Stimulated activated naive B cell treated with anti-CD40 and anti-IgM and Interleukin-4, amounts not matched to agents 10 μg/mL and 1 μg/mL and 100 μg/mL, for 72 hours (primary cell): ENCODE results near the gene C16orf90.

Source experiments
- ATAC-seq, 2 donors: fragments of 150-1000 bp; cut with Tn5 transposase; replicated peaks; 2 replicates each; pipeline ENCODE4 v1.10.0; 2021; ENCODE audit warnings: moderate library complexity in 1 of 2
- DNase-seq: peaks from one replicate; pipeline ENCODE4 v3.0.0; 2021
- H3K27ac Mint-ChIP-seq: one replicate; pipeline ENCODE4 v1.8.0; 2022; ENCODE audit warnings: mild to moderate bottlenecking, mixed read lengths
- H3K27me3 Mint-ChIP-seq, 2 donors: one replicate each; pipeline ENCODE4 v1.8.0; 2022; ENCODE audit warnings: mixed read lengths in 2 of 2
- H3K36me3 Mint-ChIP-seq, 2 donors: one replicate each; pipeline ENCODE4 v1.8.0; 2022; ENCODE audit warnings: mixed read lengths in 2 of 2, mild to moderate bottlenecking in 1 of 2
- H3K4me1 Mint-ChIP-seq, 2 donors: one replicate each; pipeline ENCODE4 v1.8.0; 2022; ENCODE audit warnings: mixed read lengths in 2 of 2, mild to moderate bottlenecking in 1 of 2
- H3K4me3 Mint-ChIP-seq, 2 donors: one replicate each; pipeline ENCODE4 v1.8.0; 2022; ENCODE audit warnings: mild to moderate bottlenecking in 2 of 2, mixed read lengths in 2 of 2, moderate library complexity in 1 of 2
- H3K9me3 Mint-ChIP-seq, 2 donors: one replicate each; pipeline ENCODE4 v1.8.0; 2022; ENCODE audit warnings: mixed read lengths in 2 of 2, mild to moderate bottlenecking in 1 of 2

C16orf90 gene

DNA sequence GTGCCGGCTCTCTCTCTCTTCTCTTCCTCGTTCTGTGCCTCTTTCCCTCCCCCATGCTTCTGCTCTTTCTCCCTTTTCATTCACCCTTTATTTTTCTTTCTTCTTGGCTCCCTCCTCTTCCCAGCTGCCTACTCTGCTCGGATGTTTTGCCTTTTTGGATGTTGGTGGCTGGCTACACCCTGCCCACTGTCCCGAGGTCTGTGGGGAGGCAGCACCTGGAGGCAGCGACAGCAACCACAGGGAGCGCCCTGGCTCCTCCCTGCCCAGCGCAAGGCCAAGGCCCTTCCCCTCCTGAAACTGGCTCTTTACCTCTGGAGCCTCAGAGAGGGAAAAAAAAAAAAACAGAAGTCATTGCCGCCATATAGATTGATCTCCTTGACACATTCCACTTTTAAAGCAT, 25.6 kb upstream of the C16orf90 start:
- H3K4me1 Mint-ChIP-seq = no peaks in the 10 kb centered on the region
- H3K36me3 Mint-ChIP-seq = peaks cover 16 to 43% of the 10 kb centered on the region in 2 donors
- ATAC-seq = no peak
- no peak for DNase-seq
- no peak overlapping the region for H3K4me3 Mint-ChIP-seq
- peak overlapping the region; percentile 21 for H3K27ac Mint-ChIP-seq
- no peaks in the 10 kb centered on the region for H3K27me3 Mint-ChIP-seq
- H3K9me3 Mint-ChIP-seq = no peaks in the 10 kb centered on the region

DNA sequence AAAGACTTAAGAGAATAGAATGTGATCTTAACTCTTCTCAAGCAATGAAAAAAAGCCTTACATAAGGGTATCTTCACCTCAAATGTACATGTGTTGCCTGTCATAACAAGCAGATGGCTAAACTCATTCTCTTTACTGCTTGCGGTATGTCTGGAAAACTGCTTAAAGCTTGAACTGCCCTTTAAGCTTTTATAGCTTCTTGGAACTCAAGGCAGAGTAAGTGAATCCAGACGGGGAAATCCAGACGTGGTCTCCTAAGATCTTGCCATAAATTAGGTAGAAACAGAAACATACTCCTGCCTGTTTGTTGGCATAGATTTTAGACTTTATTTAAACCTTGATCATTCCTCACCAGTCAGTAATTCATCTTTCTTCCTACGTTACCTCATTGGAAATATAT, 25.1 kb upstream of the C16orf90 start:
- DNase-seq (no peak), ATAC-seq (no peak)
- no peaks in the 10 kb centered on the region for H3K27me3 Mint-ChIP-seq
- peaks cover 18 to 42% of the 10 kb centered on the region in 2 donors for H3K36me3 Mint-ChIP-seq
- H3K4me1 Mint-ChIP-seq = no peaks in the 10 kb centered on the region
- H3K27ac Mint-ChIP-seq = no peak overlapping the region
- H3K4me3 Mint-ChIP-seq = no peak overlapping the region
- no peaks in the 10 kb centered on the region for H3K9me3 Mint-ChIP-seq

DNA sequence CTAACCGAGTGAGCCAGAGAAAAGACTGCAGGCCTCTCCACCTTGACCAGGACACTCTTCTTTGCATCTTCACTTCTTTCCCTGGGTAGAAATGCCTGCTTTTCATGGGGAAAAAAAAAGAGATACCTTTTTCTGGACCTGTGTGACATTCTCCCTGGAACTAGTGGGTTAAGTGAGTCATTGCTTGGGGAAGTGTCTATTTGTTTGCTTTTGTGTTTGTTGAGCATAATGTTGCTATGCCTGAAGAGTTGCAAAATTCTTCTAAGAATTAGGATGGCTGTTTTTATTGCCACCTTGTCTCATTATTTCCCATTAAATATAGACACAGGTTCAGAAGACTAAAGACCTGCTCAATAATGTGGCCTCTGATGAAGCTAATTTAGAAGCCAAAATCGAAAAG, 24.3 kb upstream of the C16orf90 start:
- Mint-ChIP-seq H3K4me1 (no peaks in the 10 kb centered on the region), H3K27ac (no peak overlapping the region)

DNA sequence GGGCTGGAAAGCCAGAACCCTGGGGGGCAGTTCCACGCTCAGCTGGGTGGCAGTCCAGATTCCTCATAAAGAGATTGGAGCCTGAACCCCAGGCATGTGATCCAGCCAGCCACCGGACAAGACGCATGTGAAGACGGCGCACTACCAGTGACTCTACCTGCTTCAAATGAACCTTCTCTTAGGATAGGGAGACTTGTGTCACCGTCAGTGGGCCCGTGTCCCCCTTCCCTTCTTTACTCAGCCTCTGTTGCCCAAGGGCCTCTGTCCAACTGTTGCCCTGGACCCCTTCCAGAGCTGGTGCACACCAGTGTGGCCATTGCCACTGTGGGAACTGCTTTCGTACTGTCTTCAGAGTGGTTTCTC, 23.7 kb upstream of the C16orf90 start:
- Mint-ChIP-seq H3K27ac (no peak overlapping the region), H3K27me3 (no peaks in the 10 kb centered on the region), H3K36me3 (peaks cover 20 to 49% of the 10 kb centered on the region in 2 donors), H3K9me3 (no peaks in the 10 kb centered on the region), H3K4me1 (no peaks in the 10 kb centered on the region), H3K4me3 (no peak overlapping the region)
- no peak for ATAC-seq
- no peak for DNase-seq

More for the DNA sequence above, 24.3 kb upstream of the C16orf90 start:
- no peak for ATAC-seq
- DNase-seq = no peak
- H3K9me3 Mint-ChIP-seq = no peaks in the 10 kb centered on the region
- H3K4me3 Mint-ChIP-seq = no peak overlapping the region
- H3K36me3 Mint-ChIP-seq = peaks cover 18 to 48% of the 10 kb centered on the region in 2 donors
- no peaks in the 10 kb centered on the region for H3K27me3 Mint-ChIP-seq

DNA sequence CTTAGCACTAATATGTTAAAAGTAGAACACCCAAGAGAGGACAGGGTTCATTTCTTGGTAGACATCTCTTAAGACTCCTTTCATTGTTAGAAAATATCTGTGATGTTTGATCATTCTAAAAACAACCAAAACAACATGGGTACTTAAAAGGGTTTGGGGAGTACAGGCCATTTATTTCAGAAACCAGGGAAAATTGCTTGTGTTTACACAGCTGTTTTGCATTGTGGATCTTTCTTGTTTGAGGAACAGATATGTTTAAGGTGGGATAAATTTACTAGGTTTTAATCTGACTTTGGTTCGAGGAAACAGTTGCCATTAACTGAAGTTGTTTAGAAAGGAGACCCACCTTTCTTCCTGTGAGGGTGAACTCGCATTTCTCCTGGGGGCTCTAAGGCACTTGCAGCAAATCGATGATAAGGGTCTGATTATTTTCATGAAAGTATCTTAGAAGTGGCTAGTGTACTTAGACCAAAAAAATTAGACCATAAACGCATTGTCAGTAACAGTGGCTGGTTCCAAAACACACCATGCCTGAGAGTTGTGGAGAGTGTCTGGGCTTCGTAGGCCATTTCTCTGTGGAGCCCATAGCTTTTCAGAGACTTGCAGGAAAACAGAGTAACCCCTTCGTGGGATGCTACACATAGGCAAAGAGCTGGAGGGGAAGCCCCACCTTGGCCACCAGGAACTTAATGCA, 23.1 kb upstream of the C16orf90 start:
- ATAC-seq = no peak
- Mint-ChIP-seq H3K9me3 (no peaks in the 10 kb centered on the region), H3K36me3 (peaks cover 22 to 52% of the 10 kb centered on the region in 2 donors), H3K4me1 (no peaks in the 10 kb centered on the region), H3K27ac (no peak overlapping the region), H3K4me3 (no peak overlapping the region), H3K27me3 (no peaks in the 10 kb centered on the region)
- DNase-seq = no peak

DNA sequence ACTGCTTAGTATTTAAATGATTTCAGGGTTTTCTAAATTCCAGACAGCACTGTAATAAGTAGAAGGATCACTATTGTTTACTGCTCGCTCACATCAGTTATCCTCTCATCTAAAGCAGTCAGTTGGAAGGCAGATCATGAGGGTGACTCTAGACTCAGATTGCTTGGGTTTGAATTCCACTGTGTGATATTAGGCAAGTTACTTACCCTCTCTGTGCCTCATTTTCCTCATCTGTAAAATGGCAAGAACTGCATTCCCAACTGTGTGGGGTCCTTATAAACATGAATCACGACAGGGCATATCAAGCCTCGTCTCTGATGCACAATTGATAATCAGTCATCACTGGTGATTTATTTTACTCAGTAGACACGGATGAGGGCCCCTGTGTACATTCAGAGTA, 20.6 kb upstream of the C16orf90 start:
- Mint-ChIP-seq H3K27me3 (no peaks in the 10 kb centered on the region), H3K27ac (no peak overlapping the region), H3K9me3 (no peaks in the 10 kb centered on the region), H3K36me3 (peaks cover 29 to 52% of the 10 kb centered on the region in 2 donors), H3K4me3 (no peak overlapping the region), H3K4me1 (no peaks in the 10 kb centered on the region)
- ATAC-seq = no peak
- no peak for DNase-seq

DNA sequence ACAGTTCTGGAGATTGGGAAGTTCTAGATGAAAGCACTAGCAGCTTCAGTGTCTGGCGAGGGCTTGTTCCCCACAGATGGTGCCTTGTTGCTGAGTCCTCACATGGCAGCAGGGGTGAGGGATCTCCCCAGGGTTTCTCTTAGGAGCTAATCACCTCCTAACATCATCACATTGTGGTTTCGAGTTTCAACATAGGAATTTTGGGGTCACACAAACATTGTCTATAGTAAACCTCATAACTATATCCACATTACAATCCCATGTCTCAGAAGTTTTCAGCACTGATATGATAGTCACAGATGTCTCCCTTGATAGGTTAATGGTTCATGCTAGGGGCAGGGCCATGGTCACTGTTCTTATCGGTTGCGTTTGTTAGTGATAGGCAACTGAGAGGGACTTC, 19.3 kb upstream of the C16orf90 start:
- Mint-ChIP-seq H3K36me3 (peaks cover 30 to 53% of the 10 kb centered on the region in 2 donors), H3K9me3 (no peaks in the 10 kb centered on the region), H3K4me1 (no peaks in the 10 kb centered on the region), H3K27me3 (no peaks in the 10 kb centered on the region), H3K27ac (no peak overlapping the region), H3K4me3 (no peak overlapping the region)
- ATAC-seq = no peak
- no peak for DNase-seq

DNA sequence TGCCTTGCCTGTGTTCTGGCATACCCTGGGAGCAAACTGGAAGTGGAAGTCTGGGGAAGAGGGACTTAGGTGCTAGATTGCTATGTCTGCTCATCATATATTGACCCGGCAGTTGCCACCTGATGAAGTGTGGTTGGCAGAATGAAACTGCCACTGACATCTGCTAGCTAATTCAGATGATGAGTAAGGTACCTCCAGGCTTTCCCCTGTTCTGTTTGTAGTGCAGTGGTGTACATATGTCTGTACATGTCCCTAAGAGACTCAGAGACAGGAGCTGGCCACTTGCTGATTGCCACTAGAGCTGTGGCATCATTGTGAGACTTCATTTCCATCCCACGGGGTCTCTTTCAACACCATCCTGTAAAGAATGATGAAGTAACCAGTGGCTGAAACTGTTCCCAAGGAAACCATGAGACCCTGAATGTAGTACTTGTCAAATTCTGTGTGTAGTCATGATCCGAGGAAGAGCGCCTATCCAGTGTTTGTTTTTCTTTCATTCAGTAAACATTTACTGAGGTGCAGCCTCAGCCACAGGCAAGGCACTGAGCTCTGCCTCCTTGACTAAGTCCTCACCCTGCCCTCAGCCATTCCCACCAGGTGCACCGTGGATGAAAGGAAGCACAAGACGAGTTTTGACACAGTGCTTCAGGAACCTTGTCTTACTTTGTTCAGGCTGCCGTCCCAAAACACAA, 18.7 kb upstream of the C16orf90 start:
- Mint-ChIP-seq H3K27me3 (no peaks in the 10 kb centered on the region), H3K36me3 (peaks cover 31 to 55% of the 10 kb centered on the region in 2 donors), H3K9me3 (no peaks in the 10 kb centered on the region), H3K27ac (no peak overlapping the region), H3K4me3 (no peak overlapping the region), H3K4me1 (no peaks in the 10 kb centered on the region)
- no peak for ATAC-seq
- DNase-seq = no peak

DNA sequence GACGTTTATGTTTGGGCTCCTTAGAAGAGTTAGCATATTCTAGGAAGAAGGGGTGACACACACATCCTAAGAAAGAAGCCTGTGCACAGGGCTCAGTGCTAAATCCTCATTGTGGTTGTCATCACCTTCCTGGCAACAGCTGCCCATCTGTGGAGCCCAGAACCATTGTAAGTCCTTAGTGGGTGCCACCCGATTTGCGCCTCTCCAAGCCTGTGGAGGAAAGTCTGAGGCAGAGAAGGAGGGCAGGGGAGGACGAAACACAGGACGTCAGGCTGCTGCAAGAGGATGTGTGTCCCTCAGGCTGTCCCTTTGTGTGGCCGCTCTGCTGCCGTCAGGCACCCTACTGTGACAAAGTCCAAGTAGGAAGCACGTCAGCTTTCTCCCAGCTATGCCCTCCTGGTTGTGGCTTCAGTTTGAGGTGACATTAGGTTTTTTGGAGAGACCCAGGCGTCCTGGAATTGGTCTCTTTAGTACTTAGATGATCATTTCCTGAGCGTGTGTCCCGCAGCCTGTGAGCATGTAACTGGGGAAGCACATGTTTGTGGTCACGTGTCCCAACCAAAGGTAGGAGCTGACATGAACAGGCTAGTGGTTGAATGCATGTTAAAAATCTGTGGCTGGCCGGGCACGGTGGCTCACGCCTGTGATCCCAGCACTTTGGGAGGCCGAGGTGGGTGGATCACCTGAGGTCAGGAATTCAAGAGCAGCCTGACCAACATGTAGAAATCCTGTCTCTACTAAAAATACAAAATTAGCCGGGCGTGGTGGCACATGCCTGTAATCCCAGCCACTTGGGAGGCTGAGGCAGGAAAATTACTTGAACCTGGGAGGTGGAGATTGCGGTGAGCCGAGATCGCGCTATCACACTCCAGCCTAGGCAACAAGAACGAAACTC, 16.2 kb upstream of the C16orf90 start:
- H3K4me1 Mint-ChIP-seq = peaks cover 0 to 2% of the 10 kb centered on the region in 2 donors
- H3K27me3 Mint-ChIP-seq = no peaks in the 10 kb centered on the region
- no peak overlapping the region for H3K4me3 Mint-ChIP-seq
- ATAC-seq (no peak), DNase-seq (no peak)
- no peaks in the 10 kb centered on the region for H3K9me3 Mint-ChIP-seq
- peaks cover 38 to 57% of the 10 kb centered on the region in 2 donors for H3K36me3 Mint-ChIP-seq
- no peak overlapping the region for H3K27ac Mint-ChIP-seq

DNA sequence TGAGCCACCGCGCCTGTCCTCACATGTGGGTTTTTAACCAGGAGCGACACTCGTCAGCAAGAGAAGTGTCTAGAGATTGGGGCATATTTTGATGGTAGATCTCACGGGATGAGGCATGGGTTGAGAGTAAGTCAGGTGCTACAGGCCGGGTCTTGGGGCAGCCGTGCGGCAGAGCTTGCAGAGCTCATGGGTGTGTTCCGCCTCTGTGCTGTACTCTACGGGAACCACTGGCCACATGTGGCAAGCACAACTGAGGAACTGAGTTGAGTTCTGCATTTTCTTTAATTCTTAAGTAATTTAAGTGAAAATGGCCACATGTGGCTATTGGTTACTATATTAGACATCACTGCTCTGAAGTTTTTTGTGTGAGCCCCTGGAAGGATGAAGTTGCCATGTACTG, 15.1 kb upstream of the C16orf90 start:
- Mint-ChIP-seq H3K4me1 (peaks cover 0 to 4% of the 10 kb centered on the region in 2 donors), H3K9me3 (no peaks in the 10 kb centered on the region), H3K27me3 (no peaks in the 10 kb centered on the region), H3K27ac (no peak overlapping the region), H3K4me3 (no peak overlapping the region), H3K36me3 (peaks cover 33 to 58% of the 10 kb centered on the region in 2 donors)
- ATAC-seq (no peak), DNase-seq (no peak)

DNA sequence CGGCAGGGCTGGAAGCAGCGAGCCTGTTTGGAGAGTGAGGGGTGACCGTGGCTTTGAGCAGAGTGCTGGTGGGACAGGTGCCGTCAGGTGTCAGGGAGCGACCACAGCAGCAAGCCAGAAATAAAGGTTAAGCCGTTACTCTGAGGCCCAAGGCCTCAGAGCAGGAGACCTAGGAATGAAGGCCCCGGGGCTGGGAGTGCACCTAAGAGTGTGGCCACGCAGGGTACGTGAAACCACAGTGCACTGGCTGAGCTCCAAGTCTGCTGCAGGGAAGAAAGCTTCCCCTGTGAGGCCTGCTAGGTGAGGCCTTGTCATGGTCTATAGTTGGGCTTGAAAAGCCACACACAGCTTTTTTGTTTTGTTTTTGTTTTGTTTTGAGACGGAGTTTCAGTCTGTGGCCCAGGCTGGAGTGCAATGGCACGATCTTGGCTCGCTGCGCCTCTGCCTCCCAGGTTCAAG, 14.2 kb upstream of the C16orf90 start:
- no peak for ATAC-seq
- Mint-ChIP-seq H3K9me3 (no peaks in the 10 kb centered on the region), H3K27me3 (no peaks in the 10 kb centered on the region), H3K4me1 (peaks cover 0 to 4% of the 10 kb centered on the region in 2 donors), H3K27ac (no peak overlapping the region), H3K4me3 (no peak overlapping the region), H3K36me3 (peaks cover 33 to 58% of the 10 kb centered on the region in 2 donors)
- DNase-seq = no peak

DNA sequence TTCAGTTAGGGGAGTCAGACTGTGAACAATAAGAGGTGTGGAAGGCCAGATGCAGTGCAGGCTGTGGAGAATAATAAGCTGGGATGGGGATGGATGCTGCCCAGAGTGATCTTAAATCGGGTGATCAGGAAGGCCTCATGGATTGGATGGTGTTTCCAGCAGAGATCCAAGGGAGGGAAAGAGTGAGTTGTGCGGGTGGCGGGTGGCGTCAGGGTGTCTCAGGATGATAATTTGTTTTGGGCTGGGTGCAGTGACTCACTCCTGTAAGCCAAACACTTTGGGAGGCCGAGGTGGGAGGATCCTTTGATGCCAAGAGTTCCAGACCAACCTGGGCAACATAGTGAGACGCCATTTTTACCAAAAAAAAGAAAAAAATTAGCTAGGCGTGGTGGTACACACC, 13.4 kb upstream of the C16orf90 start:
- Mint-ChIP-seq H3K27ac (no peak overlapping the region), H3K36me3 (peaks cover 29 to 54% of the 10 kb centered on the region in 2 donors), H3K4me3 (no peak overlapping the region), H3K9me3 (no peaks in the 10 kb centered on the region), H3K4me1 (peaks cover 1 to 4% of the 10 kb centered on the region in 2 donors), H3K27me3 (no peaks in the 10 kb centered on the region)
- ATAC-seq = no peak
- no peak for DNase-seq

DNA sequence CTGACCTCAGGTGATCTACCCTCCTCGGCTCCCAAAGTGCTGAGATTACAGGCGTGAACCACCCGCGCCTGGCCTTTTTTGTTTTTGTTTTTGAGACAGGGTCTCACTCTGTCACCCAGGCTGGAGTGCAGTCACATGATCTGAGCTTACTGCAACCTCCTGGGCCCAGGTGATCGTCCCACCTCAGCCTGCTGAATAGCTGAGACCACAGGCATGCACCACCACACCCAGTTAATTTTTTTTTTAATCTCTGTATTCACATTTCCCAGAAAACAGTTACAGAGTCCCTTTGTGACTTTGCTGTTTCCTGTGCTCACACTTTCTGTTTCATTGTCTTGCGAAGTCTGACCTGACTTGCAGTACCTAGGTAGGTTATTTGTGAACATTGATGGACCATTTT, 8.2 kb upstream of the C16orf90 start:
- ATAC-seq (no peak), DNase-seq (no peak)

DNA sequence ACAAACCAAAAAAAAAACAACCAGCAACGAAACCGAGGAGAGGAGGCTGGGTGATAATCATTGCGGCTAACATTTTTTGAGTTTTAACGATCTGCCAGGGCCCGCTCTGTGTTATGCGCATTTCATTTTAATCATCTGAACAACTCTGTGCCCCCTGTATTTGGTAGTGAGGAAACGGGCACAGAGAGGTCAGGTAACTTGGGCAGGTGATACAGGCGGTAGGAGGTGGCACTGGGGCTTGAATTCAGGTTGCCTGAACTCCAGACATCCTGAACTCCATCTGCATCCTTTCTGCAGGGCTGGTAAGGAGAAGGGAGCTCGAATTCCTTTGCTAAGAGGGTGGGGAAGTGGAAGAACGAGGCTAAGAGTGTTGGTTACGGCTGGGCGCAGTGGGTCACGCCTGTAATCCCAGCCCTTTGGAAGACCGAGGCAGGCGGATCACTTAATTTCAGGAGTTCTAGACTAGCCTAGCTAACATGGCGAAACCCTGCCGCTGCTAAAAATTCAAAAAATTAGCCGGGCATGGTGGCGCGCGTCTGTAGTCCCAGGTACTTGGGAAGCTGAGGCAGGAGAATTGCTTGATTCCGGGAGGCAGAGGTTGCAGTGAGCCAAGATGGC, 6.6 kb upstream of the C16orf90 start:
- no peak for DNase-seq
- H3K36me3 Mint-ChIP-seq = peaks cover 0 to 16% of the 10 kb centered on the region in 2 donors
- peaks cover 18 to 40% of the 10 kb centered on the region in 2 donors for H3K4me1 Mint-ChIP-seq
- no peaks in the 10 kb centered on the region for H3K9me3 Mint-ChIP-seq
- H3K4me3 Mint-ChIP-seq = peak overlapping the region; percentile 93 to 94
- no peak for ATAC-seq
- H3K27ac Mint-ChIP-seq = no peak overlapping the region
- H3K27me3 Mint-ChIP-seq = no peaks in the 10 kb centered on the region

More for the DNA sequence above, 8.2 kb upstream of the C16orf90 start:
- peak overlapping the region in 1 of 2 donors; percentile 6 for H3K4me3 Mint-ChIP-seq
- H3K27me3 Mint-ChIP-seq = no peaks in the 10 kb centered on the region
- no peaks in the 10 kb centered on the region for H3K9me3 Mint-ChIP-seq
- H3K27ac Mint-ChIP-seq = no peak overlapping the region
- peaks cover 18 to 40% of the 10 kb centered on the region in 2 donors for H3K4me1 Mint-ChIP-seq
- peaks cover 7 to 22% of the 10 kb centered on the region in 2 donors for H3K36me3 Mint-ChIP-seq
